Astrocyte (in vitro differentiated cells and primary cell): ENCODE measurements around the gene GNAO1. TPM values are rescaled to one million over a fixed set of nuclear protein-coding genes. Genes with fewer than 3 reads are reported as not detected.

Source experiments
- DNase-seq: peaks from one replicate; pipeline ENCODE4 v3.0.0-alpha.2; 2010; ENCODE audit warnings: low read depth
- FAIRE-seq: peaks from 2 replicates; lab custom pipeline; 2011; peaks lifted over from hg19 to GRCh38; lab: Jason Lieb, UNC
- H2AFZ ChIP-seq: 2 replicates; pipeline ENCODE4 v1.6.0; 2012; ENCODE audit warnings: low read depth, low read length, inconsistent platforms
- H3K27ac ChIP-seq: 2 replicates; pipeline ENCODE4 v1.5.1; 2011; ENCODE audit warnings: low read depth, low read length, inconsistent platforms
- H3K27me3 ChIP-seq: 2 replicates; pipeline ENCODE4 v1.6.0; 2011; ENCODE audit warnings: low read length, inconsistent platforms; ENCODE audit not compliant: insufficient read depth
- H3K36me3 ChIP-seq: 2 replicates; pipeline ENCODE4 v1.5.1; 2011; ENCODE audit warnings: low read length, inconsistent platforms; ENCODE audit not compliant: insufficient read depth
- H3K4me1 ChIP-seq: 2 replicates; pipeline ENCODE4 v1.5.1; 2011; ENCODE audit warnings: low read length, inconsistent platforms; ENCODE audit not compliant: insufficient read depth
- H3K4me2 ChIP-seq: 2 replicates; pipeline ENCODE4 v1.6.0; 2012; ENCODE audit warnings: low read length, inconsistent platforms
- H3K4me3 ChIP-seq: 2 replicates; pipeline ENCODE4 v1.5.1; 2011; ENCODE audit warnings: low read depth, mild to moderate bottlenecking, low read length, inconsistent platforms; ENCODE audit not compliant: insufficient read depth
- H3K79me2 ChIP-seq: 2 replicates; pipeline ENCODE4 v1.6.0; 2012; ENCODE audit warnings: mild to moderate bottlenecking, low read length, inconsistent platforms; ENCODE audit not compliant: insufficient read depth
- H3K9ac ChIP-seq: 2 replicates; pipeline ENCODE4 v1.6.0; 2012; ENCODE audit warnings: mild to moderate bottlenecking, low read length, inconsistent platforms
- H3K9me3 ChIP-seq: 2 replicates; pipeline ENCODE4 v1.5.1; 2012; ENCODE audit warnings: low read depth, mild to moderate bottlenecking, low read length, inconsistent platforms; ENCODE audit not compliant: insufficient read depth
- H4K20me1 ChIP-seq: 2 replicates; pipeline ENCODE4 v1.6.0; 2012; ENCODE audit warnings: low read length, inconsistent platforms; ENCODE audit not compliant: insufficient read depth
- H3K27ac Mint-ChIP-seq: one replicate; pipeline ENCODE4 v1.8.0; 2021; ENCODE audit warnings: mild to moderate bottlenecking, mixed read lengths; ENCODE audit not compliant: unreplicated experiment
- H3K27me3 Mint-ChIP-seq: one replicate; pipeline ENCODE4 v1.8.0; 2021; ENCODE audit warnings: low read depth, mixed read lengths; ENCODE audit not compliant: unreplicated experiment
- H3K36me3 Mint-ChIP-seq: one replicate; pipeline ENCODE4 v1.8.0; 2021; ENCODE audit warnings: low read depth, mixed read lengths; ENCODE audit not compliant: unreplicated experiment
- H3K4me1 Mint-ChIP-seq: one replicate; pipeline ENCODE4 v1.8.0; 2021; ENCODE audit warnings: low read depth, mixed read lengths; ENCODE audit not compliant: unreplicated experiment
- H3K4me3 Mint-ChIP-seq: one replicate; pipeline ENCODE4 v1.8.0; 2021; ENCODE audit warnings: mild to moderate bottlenecking, moderate library complexity, mixed read lengths; ENCODE audit not compliant: unreplicated experiment
- H3K9me3 Mint-ChIP-seq: one replicate; pipeline ENCODE4 v1.8.0; 2021; ENCODE audit warnings: mild to moderate bottlenecking, mixed read lengths; ENCODE audit not compliant: unreplicated experiment
- EZH2 ChIP-seq: IDR thresholded peaks from 2 replicates; pipeline ENCODE4 v1.6.1; 2012; ENCODE audit warnings: mild to moderate bottlenecking, low read length, inconsistent platforms; ENCODE audit not compliant: insufficient read depth
- total RNA-seq: library from RNA; stranded (reverse); gene quantifications from 2 replicates; pipeline ENCODE4 v1.2.1, GENCODE V29; 2021
- TF ChIP-seq, protein P1 (sequence below): IDR thresholded peaks from 2 replicates; pipeline ENCODE4 v1.5.1; 2011; ENCODE audit warnings: low read depth, mild to moderate bottlenecking, inconsistent platforms, low read length, moderate library complexity; ENCODE audit not compliant: insufficient read depth

Gene GNAO1
- total RNA-seq, 1 donor from 2014 or later: 1.7 TPM

DNA sequence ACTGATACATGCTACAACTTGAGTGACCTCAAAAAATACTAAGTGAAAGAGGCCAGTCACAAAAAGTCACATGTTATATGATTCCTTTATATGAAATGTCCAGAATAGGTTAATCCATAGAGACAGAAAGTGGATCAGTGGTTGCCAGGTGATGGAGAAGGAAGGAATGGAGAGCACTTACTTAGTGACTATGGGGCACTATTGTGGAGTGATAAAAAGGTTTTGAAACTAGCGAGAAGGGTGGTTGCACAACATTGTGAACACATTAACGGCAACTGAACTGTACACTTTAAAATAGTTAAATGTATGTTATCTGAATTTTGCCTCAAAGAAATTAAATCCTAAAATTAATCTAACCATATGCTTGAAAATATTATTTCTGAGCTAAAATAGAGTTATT lies 208.2 kb downstream of the GNAO1 start:
- Mint-ChIP-seq H3K27ac (no peak overlapping the region), H3K27me3 (no peaks in the 10 kb centered on the region), H3K9me3 (peaks cover 3% of the 10 kb centered on the region), H3K4me3 (no peak overlapping the region), H3K36me3 (peaks cover 26% of the 10 kb centered on the region), H3K4me1 (no peaks in the 10 kb centered on the region)
- H3K4me1 ChIP-seq: no peaks in the 10 kb centered on the region
- H3K4me3 ChIP-seq: no peak overlapping the region
- peaks cover 28% of the 10 kb centered on the region for H3K36me3 ChIP-seq
- no peak overlapping the region for H3K4me2 ChIP-seq
- no peak overlapping the region for H2AFZ ChIP-seq
- H3K9me3 ChIP-seq: no peaks in the 10 kb centered on the region
- TF ChIP-seq EZH2: no peak
- TF ChIP-seq, protein P1, sequence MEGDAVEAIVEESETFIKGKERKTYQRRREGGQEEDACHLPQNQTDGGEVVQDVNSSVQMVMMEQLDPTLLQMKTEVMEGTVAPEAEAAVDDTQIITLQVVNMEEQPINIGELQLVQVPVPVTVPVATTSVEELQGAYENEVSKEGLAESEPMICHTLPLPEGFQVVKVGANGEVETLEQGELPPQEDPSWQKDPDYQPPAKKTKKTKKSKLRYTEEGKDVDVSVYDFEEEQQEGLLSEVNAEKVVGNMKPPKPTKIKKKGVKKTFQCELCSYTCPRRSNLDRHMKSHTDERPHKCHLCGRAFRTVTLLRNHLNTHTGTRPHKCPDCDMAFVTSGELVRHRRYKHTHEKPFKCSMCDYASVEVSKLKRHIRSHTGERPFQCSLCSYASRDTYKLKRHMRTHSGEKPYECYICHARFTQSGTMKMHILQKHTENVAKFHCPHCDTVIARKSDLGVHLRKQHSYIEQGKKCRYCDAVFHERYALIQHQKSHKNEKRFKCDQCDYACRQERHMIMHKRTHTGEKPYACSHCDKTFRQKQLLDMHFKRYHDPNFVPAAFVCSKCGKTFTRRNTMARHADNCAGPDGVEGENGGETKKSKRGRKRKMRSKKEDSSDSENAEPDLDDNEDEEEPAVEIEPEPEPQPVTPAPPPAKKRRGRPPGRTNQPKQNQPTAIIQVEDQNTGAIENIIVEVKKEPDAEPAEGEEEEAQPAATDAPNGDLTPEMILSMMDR: no peak
- FAIRE-seq (peak; percentile 37), DNase-seq (no peak)
- no peak overlapping the region for H3K9ac ChIP-seq
- no peak overlapping the region for H3K27ac ChIP-seq
- H4K20me1 ChIP-seq: no peaks in the 10 kb centered on the region
- H3K79me2 ChIP-seq: peaks cover 3% of the 10 kb centered on the region
- no peaks in the 10 kb centered on the region for H3K27me3 ChIP-seq

DNA sequence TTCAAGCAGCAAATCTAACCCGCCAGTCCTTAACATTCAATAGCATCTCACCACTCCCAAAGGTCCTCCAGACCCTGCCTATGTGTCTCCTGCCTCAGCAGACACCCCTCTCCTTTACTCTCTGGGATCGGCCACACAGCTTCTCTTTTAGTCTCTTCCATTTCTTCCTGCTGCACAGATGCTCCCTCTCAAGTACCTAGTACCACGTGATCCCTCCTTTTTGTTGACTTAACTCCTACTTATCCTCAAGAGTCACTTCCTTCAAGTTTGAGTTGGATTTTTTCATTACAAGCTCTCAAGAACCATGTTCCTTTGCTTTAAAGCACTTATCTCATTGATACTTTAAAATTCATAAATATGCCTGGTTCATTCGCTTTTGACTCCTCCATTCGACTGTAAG lies 209.2 kb downstream of the GNAO1 start:
- no peak overlapping the region for H3K27ac Mint-ChIP-seq
- no peaks in the 10 kb centered on the region for H3K9me3 ChIP-seq
- H3K4me2 ChIP-seq: no peak overlapping the region
- peaks cover 3% of the 10 kb centered on the region for H3K9me3 Mint-ChIP-seq
- no peak overlapping the region for H2AFZ ChIP-seq
- no peaks in the 10 kb centered on the region for H3K4me1 ChIP-seq
- no peak overlapping the region for H3K9ac ChIP-seq
- H3K27me3 ChIP-seq: no peaks in the 10 kb centered on the region
- FAIRE-seq (no peak), DNase-seq (peak; percentile 32)
- peaks cover 26% of the 10 kb centered on the region for H3K36me3 Mint-ChIP-seq
- H3K4me3 Mint-ChIP-seq: peak overlapping the region; percentile 51
- H3K36me3 ChIP-seq: peaks cover 34% of the 10 kb centered on the region
- peaks cover 3% of the 10 kb centered on the region for H3K79me2 ChIP-seq
- TF ChIP-seq, protein P1: no peak
- TF ChIP-seq EZH2: no peak
- no peak overlapping the region for H3K4me3 ChIP-seq
- H3K27me3 Mint-ChIP-seq: no peaks in the 10 kb centered on the region
- no peaks in the 10 kb centered on the region for H3K4me1 Mint-ChIP-seq
- H4K20me1 ChIP-seq: no peaks in the 10 kb centered on the region
- H3K27ac ChIP-seq: no peak overlapping the region

DNA sequence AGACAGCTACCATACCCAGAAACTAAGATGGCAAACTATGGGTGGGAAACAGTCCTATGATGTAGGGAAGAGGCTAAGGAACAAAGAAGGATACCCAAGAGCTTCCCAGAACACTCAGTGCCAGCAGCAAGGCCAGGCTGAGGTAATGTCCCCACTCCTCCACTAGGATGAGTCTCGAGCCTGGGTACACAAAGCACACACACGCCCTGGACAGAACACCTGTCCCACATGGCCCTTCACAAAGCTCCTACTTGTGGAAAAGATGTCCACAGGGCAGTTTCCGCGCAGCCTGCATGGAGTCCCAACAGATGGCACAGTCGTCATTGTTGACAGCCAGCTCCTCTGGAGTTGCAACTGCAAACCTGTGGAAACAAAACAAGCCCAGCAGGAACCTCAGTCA lies 210.2 kb downstream of the GNAO1 start:
- Histone ChIP-seq H4K20me1 (no peaks in the 10 kb centered on the region), H3K27ac (no peak overlapping the region), H3K79me2 (peaks cover 3% of the 10 kb centered on the region), H3K4me3 (no peak overlapping the region), H3K4me2 (no peak overlapping the region), H3K9me3 (no peaks in the 10 kb centered on the region), H3K27me3 (no peaks in the 10 kb centered on the region), H3K36me3 (peaks cover 34% of the 10 kb centered on the region), H3K9ac (no peak overlapping the region), H2AFZ (no peak overlapping the region), H3K4me1 (no peaks in the 10 kb centered on the region)
- FAIRE-seq (no peak), DNase-seq (no peak)
- no peaks in the 10 kb centered on the region for H3K27me3 Mint-ChIP-seq
- no peaks in the 10 kb centered on the region for H3K4me1 Mint-ChIP-seq
- H3K9me3 Mint-ChIP-seq: no peaks in the 10 kb centered on the region
- TF ChIP-seq, protein P1: no peak
- no peak for TF ChIP-seq EZH2
- H3K4me3 Mint-ChIP-seq: no peak overlapping the region
- peaks cover 23% of the 10 kb centered on the region for H3K36me3 Mint-ChIP-seq
- no peak overlapping the region for H3K27ac Mint-ChIP-seq
